HepG2 (cell line): ENCODE data around the gene HBS1L. TPM values are rescaled to one million over a fixed set of nuclear protein-coding genes. Genes with fewer than 3 reads are reported as not detected.

ENCODE experiments used
- ATAC-seq: fragments of 200-7000 bp; cut with Tn5 transposase; 3 replicates; pipeline ENCODE4 v1.9.1; 2020; ENCODE audit warnings: mild to moderate bottlenecking, moderate library complexity
- BruUV-seq: library from RNA; stranded (reverse); fragments of 400-500 nt; replicated peaks from 2 replicates; lab custom pipeline; 2021; lab: Mats Ljungman, UMichigan
- CTCF ChIA-PET: fragments of 300-600 bp; formaldehyde crosslinking; extraction: SDS; loops from one replicate; lab custom pipeline; 2021; ENCODE audit warnings: low total read pairs, inconsistent platforms, low intra/inter-chr PET ratio; lab: Yijun Ruan, JAX
- POLR2A ChIA-PET: fragments of 350-600 bp; sonication (Branson Sonifier 250); formaldehyde crosslinking; loops from one replicate; lab custom pipeline; 2020; ENCODE audit warnings: antibody characterized with exemption, inconsistent platforms; lab: Yijun Ruan, JAX
- DNase-seq: peaks from one replicate; pipeline ENCODE4 v3.0.0-alpha.2; 2015; ENCODE audit warnings: low spot score
- FAIRE-seq: peaks from 3 replicates; lab custom pipeline; 2011; peaks lifted over from hg19 to GRCh38; lab: Jason Lieb, UNC
- H2AFZ ChIP-seq: one replicate; pipeline ENCODE4 v1.6.1; 2011; ENCODE audit warnings: low read length, inconsistent platforms
- H3K27ac ChIP-seq: fragments of 300-600 bp; 3 replicates; pipeline ENCODE4 v1.8.0; 2011; ENCODE audit warnings: mixed run types, mild to moderate bottlenecking, mixed read lengths, low read length, inconsistent platforms; ENCODE audit not compliant: insufficient read depth; ENCODE audit errors: extremely low read length
- H3K27me3 ChIP-seq, 2 experiments: fragments of 200-600 bp in 1 of 2; 2 replicates in 1 of 2; 3 replicates in 1 of 2; pipeline versions ENCODE4 v1.6.0 to v1.8.0; 2011; ENCODE audit warnings: low read length in 2 of 2, mild to moderate bottlenecking in 2 of 2, moderate library complexity in 2 of 2, inconsistent platforms in 1 of 2; ENCODE audit not compliant: insufficient read depth in 2 of 2, control insufficient read depth in 1 of 2
- H3K36me3 ChIP-seq, 2 experiments: fragments of 200-600 bp in 1 of 2; replicated peaks in 1 of 2; 2 replicates in 1 of 2; 3 replicates in 1 of 2; pipeline versions ENCODE4 v1.5.1 to v1.8.0; 2011; ENCODE audit warnings: low read length in 2 of 2, inconsistent platforms in 1 of 2; ENCODE audit not compliant: insufficient read depth in 2 of 2, control insufficient read depth in 1 of 2
- H3K4me1 ChIP-seq: 2 replicates; pipeline ENCODE4 v1.5.1; 2012; ENCODE audit warnings: low read length, inconsistent platforms; ENCODE audit not compliant: insufficient read depth
- H3K4me2 ChIP-seq: 2 replicates; pipeline ENCODE4 v1.6.0; 2011; ENCODE audit warnings: low read depth, low read length, inconsistent platforms
- H3K4me3 ChIP-seq, 3 experiments: fragments of 200-600 bp in 1 of 3; sonication (generic), shearing (Covaris generic) in 1 of 3; replicated peaks in 1 of 3; 2 replicates each; pipeline ENCODE4 v1.5.1; 2011 to 2016; ENCODE audit warnings: low read length in 3 of 3, inconsistent platforms in 2 of 3, low read depth in 2 of 3, mild to moderate bottlenecking in 2 of 3, control low read depth in 1 of 3, mixed read lengths in 1 of 3; ENCODE audit not compliant: insufficient read depth in 1 of 3
- H3K79me2 ChIP-seq: one replicate; pipeline ENCODE4 v1.6.1; 2011; ENCODE audit warnings: low read length, inconsistent platforms; ENCODE audit not compliant: insufficient read depth
- H3K9ac ChIP-seq: 2 replicates; pipeline ENCODE4 v1.6.0; 2011; ENCODE audit warnings: mild to moderate bottlenecking, low read depth, low read length, inconsistent platforms; ENCODE audit not compliant: insufficient read depth
- H3K9me3 ChIP-seq: 2 replicates; pipeline ENCODE4 v1.5.1; 2012; ENCODE audit warnings: mild to moderate bottlenecking, low read length
- H4K20me1 ChIP-seq: 2 replicates; pipeline ENCODE4 v1.6.0; 2011; ENCODE audit warnings: inconsistent platforms, mild to moderate bottlenecking, low read length, moderate library complexity; ENCODE audit not compliant: insufficient read depth
- ATF7 ChIP-seq, 2 experiments: fragments of 450-650 bp in 1 of 2; sonication (generic) in 1 of 2; formaldehyde crosslinking in 1 of 2; IDR thresholded peaks; 2 replicates each; pipeline versions ENCODE4 v1.4.0 to v1.6.1; 2016 to 2020; ENCODE audit warnings: antibody characterized with exemption in 1 of 2, mild to moderate bottlenecking in 1 of 2, missing genetic modification reagents in 1 of 2
- FOXA1 ChIP-seq, 2 experiments: fragments of 450-650 bp in 1 of 2; sonication (generic) in 1 of 2; formaldehyde crosslinking in 1 of 2; IDR thresholded peaks; 2 replicates each; pipeline versions ENCODE4 v1.4.0 to v1.6.1; 2016 to 2020; ENCODE audit warnings: missing genetic modification reagents in 1 of 2
- KDM6A ChIP-seq: IDR thresholded peaks from 2 replicates; pipeline ENCODE4 v1.6.1; 2016; ENCODE audit warnings: low read depth
- MXD4 ChIP-seq: IDR thresholded peaks from 2 replicates; pipeline ENCODE4 v1.6.1; 2016; ENCODE audit warnings: mild to moderate bottlenecking, missing biosample characterization, missing genetic modification reagents
- RORA ChIP-seq: sonication (generic); formaldehyde crosslinking; IDR thresholded peaks from 2 replicates; pipeline ENCODE4 v1.5.0; 2020; ENCODE audit warnings: mild to moderate bottlenecking, missing genetic modification reagents, moderate library complexity
- SMARCC2 ChIP-seq: fragments of 450-650 bp; IDR thresholded peaks from 2 replicates; pipeline ENCODE4 v1.6.1; 2017; ENCODE audit warnings: antibody characterized with exemption, mild to moderate bottlenecking
- ZBTB1 ChIP-seq: sonication (generic); formaldehyde crosslinking; IDR thresholded peaks from 2 replicates; pipeline ENCODE4 v1.4.0; 2020; ENCODE audit warnings: missing genetic modification reagents, borderline replicate concordance
- ZFP36L1 ChIP-seq: sonication (generic); formaldehyde crosslinking; IDR thresholded peaks from 2 replicates; pipeline ENCODE4 v1.8.0; 2022; ENCODE audit warnings: mild to moderate bottlenecking, missing genetic modification reagents, moderate library complexity
- ZNF10 ChIP-seq: sonication (generic); formaldehyde crosslinking; IDR thresholded peaks from 2 replicates; pipeline ENCODE4 v1.4.0; 2020; ENCODE audit warnings: mild to moderate bottlenecking, low read depth, missing genetic modification reagents, borderline replicate concordance
- ZNF3 ChIP-seq: IDR thresholded peaks from 2 replicates; pipeline ENCODE4 v1.7.0; 2017; ENCODE audit warnings: inconsistent platforms
- ZNF644 ChIP-seq: IDR thresholded peaks from 2 replicates; pipeline ENCODE4 v1.6.1; 2016; ENCODE audit warnings: low read depth
- ZNF703 ChIP-seq: sonication (generic); formaldehyde crosslinking; IDR thresholded peaks from 2 replicates; pipeline ENCODE4 v1.5.1; 2020; ENCODE audit warnings: missing genetic modification reagents, mild to moderate bottlenecking, moderate library complexity, borderline replicate concordance
- ZNF781 ChIP-seq: sonication (generic); formaldehyde crosslinking; IDR thresholded peaks from 2 replicates; pipeline ENCODE4 v1.5.1; 2020; ENCODE audit warnings: borderline replicate concordance, mild to moderate bottlenecking, missing genetic modification reagents; ENCODE audit errors: not compliant biosample characterization
- WGBS: methylation state at CpG from one replicate; pipeline ENCODE4 v1.1.6; 2017; ENCODE audit warnings: low lambda C conversion rate; 5-methylcytosine and 5-hydroxymethylcytosine counted together
- in situ Hi-C: cut with HindIII; loops from 2 replicates; pipeline ENCODE4 v1.10.0; 2017; ENCODE audit warnings: low pct_unique_long_range_greater_than_20kb; ENCODE audit not compliant: extremely low pct_ligation_motif_present
- intact Hi-C: fragments of 100-400 bp; cut with micrococcal nuclease; formaldehyde crosslinking; loops from one replicate; pipeline ENCODE4 v1.10.0; 2022; ENCODE audit not compliant: unreplicated experiment
- polyA plus RNA-seq, 8 experiments: library from polyadenylated mRNA; depleted of rRNA in 3 of 8; stranded (reverse) in 7 of 8; unstranded in 1 of 8; fragments of >200 nt; fragmentation: Illumina TruSeq in 4 of 8; extraction: Trizol in 4 of 8; gene quantifications; 2 replicates each; pipeline versions ENCODE4 v1.2.1 to v1.2.3, GENCODE V29; 2011 to 2016; ENCODE audit warnings: low read depth in 4 of 8, missing spikeins in 1 of 8, mixed read lengths in 1 of 8; ENCODE audit not compliant: insufficient read depth in 1 of 8
- total RNA-seq, 5 experiments: library from RNA; depleted of rRNA; stranded (reverse); fragments of >200 nt; fragmentation: Illumina TruSeq; extraction: Trizol; gene quantifications; 2 replicates each; pipeline ENCODE4 v1.2.3, GENCODE V29; 2016; ENCODE audit warnings: low read depth in 1 of 5
- TF ChIP-seq, protein P1 (sequence below), 2 experiments: sonication (generic) in 1 of 2; formaldehyde crosslinking in 1 of 2; IDR thresholded peaks; 2 replicates each; pipeline versions ENCODE4 v1.5.1 to v1.6.1; 2011 to 2020; ENCODE audit warnings: borderline replicate concordance in 1 of 2, low read depth in 1 of 2, low read length in 1 of 2, mild to moderate bottlenecking in 1 of 2, missing genetic modification reagents in 1 of 2, moderate library complexity in 1 of 2
- TF ChIP-seq, protein P2 (sequence below), 2 experiments: sonication (generic) in 1 of 2; formaldehyde crosslinking in 1 of 2; IDR thresholded peaks; 2 replicates each; pipeline versions ENCODE4 v1.4.0 to v1.6.1; 2018 to 2020; ENCODE audit warnings: missing genetic modification reagents in 2 of 2, borderline replicate concordance in 1 of 2, low read depth in 1 of 2, mild to moderate bottlenecking in 1 of 2, missing biosample characterization in 1 of 2
- TF ChIP-seq, protein P3 (sequence below): sonication (generic); formaldehyde crosslinking; IDR thresholded peaks from 2 replicates; pipeline ENCODE4; 2020; ENCODE audit warnings: missing genetic modification reagents, mild to moderate bottlenecking, borderline replicate concordance

HBS1L gene
- total and polyA plus RNA-seq, 2 of the 13 experiments (the other 11 are each of a cell fraction or from before 2014, with no cell fraction given) = 44.1 to 138 TPM

DNA sequence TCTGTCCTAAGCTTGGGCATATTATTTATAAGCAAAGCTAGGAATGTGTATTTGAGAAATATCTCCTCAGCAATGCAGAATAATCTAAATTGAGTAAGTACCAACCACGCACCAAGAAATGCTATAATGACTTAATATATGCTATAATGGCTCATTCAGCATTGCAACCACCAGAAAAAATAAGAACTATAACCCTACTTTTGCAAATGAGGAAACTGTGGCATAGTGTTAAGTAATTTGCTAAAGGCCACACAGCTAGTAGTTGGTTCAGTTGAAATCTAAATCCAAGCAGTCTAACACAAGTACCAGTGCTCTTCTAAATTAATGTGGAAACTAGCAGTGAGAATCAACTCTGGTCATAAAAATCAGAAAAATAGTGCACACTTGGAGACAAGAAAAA, 35.7 kb downstream of the HBS1L start:
- in situ Hi-C loops = no loop called here
- Histone ChIP-seq H3K4me2 (no peak overlapping the region), H2AFZ (no peak overlapping the region), H3K9me3 (no peaks in the 10 kb centered on the region), H3K36me3 (no peaks in the 10 kb centered on the region), H3K9ac (no peak overlapping the region), H3K27ac (no peak overlapping the region), H3K79me2 (peaks cover 4% of the 10 kb centered on the region), H3K4me3 (no peak overlapping the region), H3K27me3 (no peaks in the 10 kb centered on the region), H3K4me1 (no peaks in the 10 kb centered on the region), H4K20me1 (no peaks in the 10 kb centered on the region)
- DNase-seq = no peak
- BruUV-seq = no TSS peak
- ChIA-PET CTCF (no interaction called here), POLR2A (no interaction called here)
- WGBS = 100% methylated on average over 1 of the region's 1 CpG
- intact Hi-C loops = no loop called here
- ATAC-seq = no peak
- no peak for FAIRE-seq
- TF ChIP-seq MXD4 (CRISPR knock-in tag) = no peak
- TF ChIP-seq ZFP36L1 (CRISPR knock-in tag) = no peak
- no peak for TF ChIP-seq ZNF703 (CRISPR knock-in tag)
- TF ChIP-seq ZNF3 (CRISPR knock-in tag) = no peak
- TF ChIP-seq, protein P1, sequence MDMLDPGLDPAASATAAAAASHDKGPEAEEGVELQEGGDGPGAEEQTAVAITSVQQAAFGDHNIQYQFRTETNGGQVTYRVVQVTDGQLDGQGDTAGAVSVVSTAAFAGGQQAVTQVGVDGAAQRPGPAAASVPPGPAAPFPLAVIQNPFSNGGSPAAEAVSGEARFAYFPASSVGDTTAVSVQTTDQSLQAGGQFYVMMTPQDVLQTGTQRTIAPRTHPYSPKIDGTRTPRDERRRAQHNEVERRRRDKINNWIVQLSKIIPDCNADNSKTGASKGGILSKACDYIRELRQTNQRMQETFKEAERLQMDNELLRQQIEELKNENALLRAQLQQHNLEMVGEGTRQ (IDR thresholded peaks at IDR 0.05; ENCODE audit: low read depth, low read length) = no peak
- TF ChIP-seq, protein P1 (CRISPR knock-in tag; IDR thresholded peaks at IDR 0.05; ENCODE audit: borderline replicate concordance) = no peak
- TF ChIP-seq, protein P2, sequence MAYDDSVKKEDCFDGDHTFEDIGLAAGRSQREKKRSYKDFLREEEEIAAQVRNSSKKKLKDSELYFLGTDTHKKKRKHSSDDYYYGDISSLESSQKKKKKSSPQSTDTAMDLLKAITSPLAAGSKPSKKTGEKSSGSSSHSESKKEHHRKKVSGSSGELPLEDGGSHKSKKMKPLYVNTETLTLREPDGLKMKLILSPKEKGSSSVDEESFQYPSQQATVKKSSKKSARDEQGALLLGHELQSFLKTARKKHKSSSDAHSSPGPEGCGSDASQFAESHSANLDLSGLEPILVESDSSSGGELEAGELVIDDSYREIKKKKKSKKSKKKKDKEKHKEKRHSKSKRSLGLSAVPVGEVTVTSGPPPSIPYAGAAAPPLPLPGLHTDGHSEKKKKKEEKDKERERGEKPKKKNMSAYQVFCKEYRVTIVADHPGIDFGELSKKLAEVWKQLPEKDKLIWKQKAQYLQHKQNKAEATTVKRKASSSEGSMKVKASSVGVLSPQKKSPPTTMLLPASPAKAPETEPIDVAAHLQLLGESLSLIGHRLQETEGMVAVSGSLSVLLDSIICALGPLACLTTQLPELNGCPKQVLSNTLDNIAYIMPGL (CRISPR knock-in tag; IDR thresholded peaks at IDR 0.05; ENCODE audit: borderline replicate concordance in 1 of 2, low read depth in 1 of 2) = no peak
- TF ChIP-seq, protein P3, sequence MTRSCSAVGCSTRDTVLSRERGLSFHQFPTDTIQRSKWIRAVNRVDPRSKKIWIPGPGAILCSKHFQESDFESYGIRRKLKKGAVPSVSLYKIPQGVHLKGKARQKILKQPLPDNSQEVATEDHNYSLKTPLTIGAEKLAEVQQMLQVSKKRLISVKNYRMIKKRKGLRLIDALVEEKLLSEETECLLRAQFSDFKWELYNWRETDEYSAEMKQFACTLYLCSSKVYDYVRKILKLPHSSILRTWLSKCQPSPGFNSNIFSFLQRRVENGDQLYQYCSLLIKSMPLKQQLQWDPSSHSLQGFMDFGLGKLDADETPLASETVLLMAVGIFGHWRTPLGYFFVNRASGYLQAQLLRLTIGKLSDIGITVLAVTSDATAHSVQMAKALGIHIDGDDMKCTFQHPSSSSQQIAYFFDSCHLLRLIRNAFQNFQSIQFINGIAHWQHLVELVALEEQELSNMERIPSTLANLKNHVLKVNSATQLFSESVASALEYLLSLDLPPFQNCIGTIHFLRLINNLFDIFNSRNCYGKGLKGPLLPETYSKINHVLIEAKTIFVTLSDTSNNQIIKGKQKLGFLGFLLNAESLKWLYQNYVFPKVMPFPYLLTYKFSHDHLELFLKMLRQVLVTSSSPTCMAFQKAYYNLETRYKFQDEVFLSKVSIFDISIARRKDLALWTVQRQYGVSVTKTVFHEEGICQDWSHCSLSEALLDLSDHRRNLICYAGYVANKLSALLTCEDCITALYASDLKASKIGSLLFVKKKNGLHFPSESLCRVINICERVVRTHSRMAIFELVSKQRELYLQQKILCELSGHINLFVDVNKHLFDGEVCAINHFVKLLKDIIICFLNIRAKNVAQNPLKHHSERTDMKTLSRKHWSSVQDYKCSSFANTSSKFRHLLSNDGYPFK (CRISPR knock-in tag) = no peak
- TF ChIP-seq ZBTB1 (CRISPR knock-in tag) = no peak
- no peak for TF ChIP-seq ATF7 (IDR thresholded peaks at IDR 0.05)
- TF ChIP-seq ATF7 (CRISPR knock-in tag; IDR thresholded peaks at IDR 0.05) = no peak
- no peak for TF ChIP-seq ZNF781 (CRISPR knock-in tag)
- no peak for TF ChIP-seq RORA
- no peak for TF ChIP-seq ZNF10 (CRISPR knock-in tag)
- TF ChIP-seq KDM6A (CRISPR knock-in tag) = no peak
- no peak for TF ChIP-seq FOXA1 (IDR thresholded peaks at IDR 0.05)
- no peak for TF ChIP-seq FOXA1 (CRISPR knock-in tag; IDR thresholded peaks at IDR 0.05)
- no peak for TF ChIP-seq SMARCC2
- no peak for TF ChIP-seq ZNF644 (CRISPR knock-in tag)
